Stomach (tissue), 4 donors: ENCODE data around the gene TAF11L6.
"Not testable (repeated sequence)": the region's sequence is repeated elsewhere in the genome, so short reads cannot be mapped to it uniquely, and the experiment has no call there.

Experiments
- POLR2AphosphoS5 ChIP-seq, 3 donors: sonication (generic); formaldehyde crosslinking; IDR thresholded peaks; one replicate each; pipeline ENCODE4 v1.6.1; 2016; ENCODE audit warnings: antibody characterized with exemption in 3 of 3
- TF ChIP-seq, protein P1 (sequence below), 7 experiments: fragments of 450-650 bp in 4 of 7; fragments of 200-600 bp in 3 of 7; sonication (generic) in 3 of 7; IDR thresholded peaks; one replicate each; pipeline ENCODE4 v1.5.1; 2016 to 2019; ENCODE audit warnings: antibody characterized with exemption in 7 of 7, control low read depth in 2 of 7, mild to moderate bottlenecking in 1 of 7

DNA sequence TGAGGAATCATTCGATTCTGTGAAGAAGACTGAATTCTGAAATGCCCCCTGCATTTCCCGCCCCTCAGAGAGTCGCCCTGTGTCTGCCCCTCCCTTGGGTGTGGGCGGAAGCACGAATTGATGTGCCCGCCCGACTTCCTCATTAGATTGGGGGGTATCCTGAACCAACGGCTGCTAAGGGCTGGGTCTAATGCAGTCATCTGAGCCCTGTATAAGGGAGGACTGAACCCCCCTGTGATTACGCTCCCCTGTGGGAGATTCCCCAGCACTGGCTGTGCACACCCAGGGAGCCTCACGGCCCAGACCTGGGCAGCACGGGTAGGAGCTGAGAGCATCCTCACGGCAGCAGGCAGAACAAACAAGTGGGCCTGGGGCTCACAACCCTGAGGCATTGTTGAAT, 10.9 kb upstream of the TAF11L6 start:
- TF ChIP-seq, protein P1, sequence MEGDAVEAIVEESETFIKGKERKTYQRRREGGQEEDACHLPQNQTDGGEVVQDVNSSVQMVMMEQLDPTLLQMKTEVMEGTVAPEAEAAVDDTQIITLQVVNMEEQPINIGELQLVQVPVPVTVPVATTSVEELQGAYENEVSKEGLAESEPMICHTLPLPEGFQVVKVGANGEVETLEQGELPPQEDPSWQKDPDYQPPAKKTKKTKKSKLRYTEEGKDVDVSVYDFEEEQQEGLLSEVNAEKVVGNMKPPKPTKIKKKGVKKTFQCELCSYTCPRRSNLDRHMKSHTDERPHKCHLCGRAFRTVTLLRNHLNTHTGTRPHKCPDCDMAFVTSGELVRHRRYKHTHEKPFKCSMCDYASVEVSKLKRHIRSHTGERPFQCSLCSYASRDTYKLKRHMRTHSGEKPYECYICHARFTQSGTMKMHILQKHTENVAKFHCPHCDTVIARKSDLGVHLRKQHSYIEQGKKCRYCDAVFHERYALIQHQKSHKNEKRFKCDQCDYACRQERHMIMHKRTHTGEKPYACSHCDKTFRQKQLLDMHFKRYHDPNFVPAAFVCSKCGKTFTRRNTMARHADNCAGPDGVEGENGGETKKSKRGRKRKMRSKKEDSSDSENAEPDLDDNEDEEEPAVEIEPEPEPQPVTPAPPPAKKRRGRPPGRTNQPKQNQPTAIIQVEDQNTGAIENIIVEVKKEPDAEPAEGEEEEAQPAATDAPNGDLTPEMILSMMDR (IDR thresholded peaks at IDR 0.05), result not testable (repeated sequence)
- not testable (repeated sequence) for TF ChIP-seq POLR2AphosphoS5 (IDR thresholded peaks at IDR 0.05)
